Thymus (tissue), 11 donors: ENCODE results near the gene YEATS4. TPM values are rescaled to one million over a fixed set of nuclear protein-coding genes. Genes with fewer than 3 reads are reported as not detected.

Source experiments
- DNase-seq, 9 donors: peaks; one replicate each; pipeline ENCODE4 v3.0.0-alpha.2; 2013; ENCODE audit warnings: low spot score in 9 of 9, low read depth in 6 of 9, missing footprints in 1 of 9
- H3K27ac ChIP-seq, 2 donors: one replicate each; pipeline ENCODE4 v1.5.1; 2013; ENCODE audit warnings: control low read depth in 1 of 2, low read depth in 1 of 2, low read length in 1 of 2, mild to moderate bottlenecking in 1 of 2, moderate library complexity in 1 of 2
- H3K27me3 ChIP-seq, 2 donors: one replicate each; pipeline ENCODE4 v1.5.1; 2013; ENCODE audit warnings: low read length in 1 of 2; ENCODE audit not compliant: control insufficient read depth in 2 of 2, insufficient read depth in 1 of 2
- H3K36me3 ChIP-seq, 2 donors: one replicate each; pipeline ENCODE4 v1.5.1; 2013; ENCODE audit warnings: low read length in 1 of 2, mild to moderate bottlenecking in 1 of 2, moderate library complexity in 1 of 2; ENCODE audit not compliant: control insufficient read depth in 2 of 2, insufficient read depth in 2 of 2
- H3K4me1 ChIP-seq, 2 donors: one replicate each; pipeline ENCODE4 v1.5.1; 2013; ENCODE audit warnings: low read length in 2 of 2; ENCODE audit not compliant: control insufficient read depth in 2 of 2, insufficient read depth in 2 of 2
- H3K4me3 ChIP-seq, 2 donors: one replicate each; pipeline ENCODE4 v1.5.1; 2013; ENCODE audit warnings: low read length in 2 of 2, control low read depth in 1 of 2, mild to moderate bottlenecking in 1 of 2
- H3K9me3 ChIP-seq, 2 donors: one replicate each; pipeline ENCODE4 v1.5.1; 2013; ENCODE audit warnings: low read length in 1 of 2, mild to moderate bottlenecking in 1 of 2; ENCODE audit not compliant: control insufficient read depth in 2 of 2, insufficient read depth in 1 of 2
- WGBS: extraction: QIAGEN DNeasy Blood & Tissue Kit; methylation state at CpG from one replicate; pipeline ENCODE4 v1.1.7; 2013; 5-methylcytosine and 5-hydroxymethylcytosine counted together
- polyA plus RNA-seq: library from polyadenylated mRNA; stranded (reverse); fragments of 200-250 nt; gene quantifications from one replicate; pipeline ENCODE4 v1.2.3, GENCODE V29; 2013
- total RNA-seq: library from RNA; stranded (reverse); fragments of 120-200 nt; gene quantifications from one replicate; pipeline ENCODE4 v1.2.4, GENCODE V29; 2013
- donor health status: healthy.

Gene YEATS4
- total and polyA plus RNA-seq, 2 donors: 20.5 to 45.7 TPM

DNA sequence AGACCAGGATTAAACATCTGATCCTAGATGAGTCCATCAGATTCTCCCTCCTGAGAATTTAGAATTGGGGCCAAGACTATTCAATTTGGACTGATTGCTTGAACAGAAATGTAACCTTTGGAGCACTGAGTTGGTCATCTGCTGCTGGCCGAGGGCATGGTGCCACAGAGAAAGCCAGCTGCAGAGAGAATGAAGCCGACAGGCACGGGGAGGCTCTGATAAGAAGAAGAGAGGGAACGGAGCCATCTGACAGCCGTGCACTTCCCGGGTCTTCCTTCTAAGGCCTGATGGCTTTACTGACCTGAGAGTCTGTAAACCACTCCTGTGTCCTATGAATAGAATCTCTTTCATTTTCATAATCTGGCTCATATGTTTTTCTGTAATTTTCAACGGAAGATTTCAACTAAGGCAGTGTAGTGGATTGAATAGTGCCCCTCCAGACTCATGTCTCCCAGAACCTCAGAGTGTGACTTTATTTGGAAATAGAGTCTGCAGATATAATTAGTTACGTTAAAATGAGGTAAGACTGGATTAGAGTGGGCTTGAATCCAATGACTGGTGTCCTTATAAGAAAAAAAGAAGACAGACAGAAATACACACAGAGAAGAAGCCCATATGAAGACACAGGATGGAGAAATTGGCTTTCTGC lies 71.5 kb downstream of the YEATS4 start:
- Histone ChIP-seq H3K36me3 (no peaks in the 10 kb centered on the region), H3K4me3 (no peak overlapping the region), H3K27ac (no peak overlapping the region), H3K4me1 (no peaks in the 10 kb centered on the region), H3K9me3 (no peaks in the 10 kb centered on the region), H3K27me3 (no peaks in the 10 kb centered on the region)
- DNase-seq: no peak
- WGBS: 97% methylated on average over 8 of the region's 8 CpGs

DNA sequence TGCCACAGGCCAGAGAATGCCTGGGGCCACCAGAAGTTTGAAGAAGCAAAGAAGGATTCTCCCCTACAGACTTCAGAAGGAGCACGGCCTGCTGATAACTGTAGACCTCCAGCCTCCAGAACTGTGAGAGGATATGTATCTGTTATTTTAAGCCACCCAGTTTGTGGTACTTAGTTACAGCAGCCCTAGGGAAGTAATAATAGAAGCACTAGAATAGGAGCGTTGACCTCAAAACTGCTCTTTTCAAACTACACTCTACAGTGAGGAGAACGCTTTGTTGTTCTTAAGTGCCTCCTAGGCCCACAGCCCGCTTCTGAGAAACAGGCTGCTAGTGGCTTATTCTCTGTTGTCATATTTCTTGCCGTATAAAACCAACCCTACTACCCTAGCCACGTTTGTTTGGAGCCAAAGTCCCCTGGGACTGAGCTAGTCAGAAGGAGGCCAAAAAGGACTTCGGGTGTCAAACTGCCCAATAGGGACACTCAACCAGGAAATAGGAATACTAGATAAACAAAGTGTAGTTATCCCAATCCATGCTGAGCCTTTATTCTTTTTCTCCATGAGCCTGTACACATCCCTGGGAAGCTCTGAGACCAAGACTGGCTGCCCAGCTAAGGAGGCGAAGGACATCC lies 72.2 kb downstream of the YEATS4 start:
- Histone ChIP-seq H3K4me1 (no peaks in the 10 kb centered on the region), H3K9me3 (no peaks in the 10 kb centered on the region), H3K36me3 (no peaks in the 10 kb centered on the region), H3K27me3 (no peaks in the 10 kb centered on the region), H3K4me3 (no peak overlapping the region), H3K27ac (no peak overlapping the region)
- WGBS: 96% methylated on average over 8 of the region's 8 CpGs
- DNase-seq: no peak

DNA sequence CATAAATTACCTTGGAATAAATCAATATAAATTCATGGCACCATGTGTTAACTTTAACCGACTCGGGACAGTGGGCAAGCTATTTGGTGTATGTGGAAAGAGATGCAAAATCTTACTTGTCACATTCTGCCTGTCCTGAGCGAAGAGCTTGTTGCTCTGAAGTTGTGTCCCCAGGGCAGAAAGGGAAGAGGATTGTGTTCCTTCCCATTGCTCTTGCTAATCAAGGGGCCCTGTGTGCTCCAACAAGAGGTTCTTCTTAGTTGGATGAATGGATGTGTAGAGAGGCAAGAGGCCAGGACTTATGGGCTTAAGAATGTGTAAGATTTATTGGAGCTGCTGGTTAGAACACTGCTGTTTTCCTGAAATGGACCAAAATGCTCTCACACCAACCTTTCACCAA lies 74.1 kb downstream of the YEATS4 start:
- Histone ChIP-seq H3K4me3 (no peak overlapping the region), H3K9me3 (no peaks in the 10 kb centered on the region), H3K27ac (no peak overlapping the region), H3K27me3 (no peaks in the 10 kb centered on the region), H3K4me1 (no peaks in the 10 kb centered on the region), H3K36me3 (no peaks in the 10 kb centered on the region)
- DNase-seq: no peak
- 95% methylated on average over 3 of the region's 3 CpGs for WGBS

DNA sequence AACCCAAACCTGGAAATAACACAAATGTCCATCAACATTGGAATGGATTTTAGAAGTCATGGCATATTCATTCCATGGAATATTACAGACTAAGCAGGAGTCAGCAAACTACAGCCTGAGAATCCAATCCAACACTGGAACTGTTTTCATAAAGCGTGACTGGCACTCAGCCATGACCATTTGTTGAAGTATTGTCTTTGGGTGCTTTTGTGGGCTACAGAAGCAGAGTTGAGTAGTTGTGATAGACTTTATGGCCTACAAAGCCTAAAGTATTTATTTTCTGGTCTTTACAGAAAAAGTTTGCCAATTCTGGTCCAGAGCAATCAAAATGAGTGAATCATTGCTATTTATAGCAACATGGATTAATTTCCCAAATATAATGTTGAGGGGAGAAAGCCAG lies 76.1 kb downstream of the YEATS4 start:
- no peaks in the 10 kb centered on the region for H3K36me3 ChIP-seq
- no peaks in the 10 kb centered on the region for H3K27me3 ChIP-seq
- 96% methylated on average over 1 of the region's 1 CpG for WGBS
- no peak overlapping the region for H3K4me3 ChIP-seq
- no peaks in the 10 kb centered on the region for H3K9me3 ChIP-seq
- no peak for DNase-seq
- H3K4me1 ChIP-seq: no peaks in the 10 kb centered on the region
- no peak overlapping the region for H3K27ac ChIP-seq

DNA sequence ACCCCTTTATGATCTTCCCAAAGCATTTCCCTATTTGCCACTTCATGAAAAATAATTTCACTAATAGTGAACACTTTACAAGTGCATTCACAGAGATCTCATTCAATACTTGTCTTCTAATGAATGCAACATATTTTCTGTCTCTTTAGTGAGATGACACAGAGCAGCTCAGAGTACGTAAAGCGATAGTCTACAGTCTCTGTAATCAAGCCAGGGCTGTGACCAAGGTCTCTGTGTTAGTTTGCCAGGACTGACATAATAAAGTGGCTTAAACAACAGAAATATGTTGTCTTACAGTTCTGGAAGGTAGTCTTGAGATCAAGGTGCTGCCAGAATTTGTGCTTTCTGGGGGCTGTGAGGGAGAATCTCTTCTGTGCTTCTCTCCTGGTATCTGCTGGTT lies 77.5 kb downstream of the YEATS4 start:
- no peaks in the 10 kb centered on the region for H3K36me3 ChIP-seq
- DNase-seq: no peak
- no peaks in the 10 kb centered on the region for H3K27me3 ChIP-seq
- H3K9me3 ChIP-seq: no peaks in the 10 kb centered on the region
- no peaks in the 10 kb centered on the region for H3K4me1 ChIP-seq
- WGBS: 94% methylated on average over 2 of the region's 2 CpGs
- H3K27ac ChIP-seq: no peak overlapping the region
- H3K4me3 ChIP-seq: no peak overlapping the region

DNA sequence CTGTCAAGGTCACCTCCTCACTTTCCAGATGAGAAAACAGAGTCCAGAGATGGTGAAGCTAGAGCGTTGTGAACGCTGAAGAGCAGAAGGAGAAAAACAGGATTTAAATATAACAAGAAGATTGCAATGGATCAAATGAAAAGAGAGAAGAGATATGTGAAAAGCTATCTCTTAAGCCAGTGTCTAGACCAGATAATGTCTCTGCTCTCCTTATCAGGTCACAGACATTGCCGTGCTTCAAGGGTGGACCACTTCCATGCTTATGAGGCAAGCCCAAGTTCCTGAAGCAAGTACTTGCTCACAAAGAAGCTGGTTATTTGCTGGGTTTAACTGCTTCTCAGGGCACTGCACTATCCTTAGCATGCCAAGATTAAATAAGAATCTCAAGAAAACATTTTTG lies 79.0 kb downstream of the YEATS4 start:
- Histone ChIP-seq H3K27ac (no peak overlapping the region), H3K36me3 (no peaks in the 10 kb centered on the region), H3K9me3 (no peaks in the 10 kb centered on the region), H3K27me3 (no peaks in the 10 kb centered on the region), H3K4me1 (no peaks in the 10 kb centered on the region), H3K4me3 (no peak overlapping the region)
- no peak for DNase-seq
- 98% methylated on average over 3 of the region's 3 CpGs for WGBS

DNA sequence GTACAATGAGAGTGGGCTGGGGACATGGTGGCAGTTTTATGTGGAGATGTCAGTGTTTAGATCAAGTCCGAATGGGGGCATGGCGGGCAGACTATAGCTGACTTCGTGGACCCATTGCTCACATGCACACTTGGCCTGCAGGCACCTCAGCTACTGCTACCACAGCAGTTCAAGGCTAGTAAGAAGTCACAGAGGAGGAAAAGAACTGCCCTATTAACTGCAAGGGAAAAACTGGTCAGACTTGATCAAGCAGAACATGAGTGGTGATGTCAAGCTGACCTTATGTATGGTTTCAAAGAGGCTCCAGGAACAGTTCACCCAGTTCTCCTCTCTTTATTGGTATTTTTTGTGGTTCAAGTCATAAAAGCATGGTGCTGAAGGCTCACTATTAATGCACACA lies 80.5 kb downstream of the YEATS4 start:
- 95% methylated on average over 3 of the region's 3 CpGs for WGBS
- H3K27me3 ChIP-seq: no peaks in the 10 kb centered on the region
- H3K27ac ChIP-seq: no peak overlapping the region
- H3K36me3 ChIP-seq: no peaks in the 10 kb centered on the region
- H3K4me3 ChIP-seq: no peak overlapping the region
- DNase-seq: no peak
- no peaks in the 10 kb centered on the region for H3K9me3 ChIP-seq
- H3K4me1 ChIP-seq: no peaks in the 10 kb centered on the region

Other genes starting within 250 kb of the YEATS4 start
- 32.0 TPM for gene CPSF6, start 120.2 kb upstream of the YEATS4 start, total RNA-seq
- 25.5 TPM for gene CPSF6, start 120.2 kb upstream of the YEATS4 start, polyA plus RNA-seq
- 311 TPM for gene LYZ, start 11.4 kb upstream of the YEATS4 start, total RNA-seq
- 233 TPM for gene LYZ, start 11.4 kb upstream of the YEATS4 start, polyA plus RNA-seq
- gene FRS2, start 110.6 kb downstream of the YEATS4 start, total RNA-seq: 15.9 TPM
- 8.4 TPM for gene FRS2, start 110.6 kb downstream of the YEATS4 start, polyA plus RNA-seq
- 270 TPM for gene CCT2, start 225.7 kb downstream of the YEATS4 start, total RNA-seq
- gene CCT2, start 225.7 kb downstream of the YEATS4 start, polyA plus RNA-seq: 126 TPM